Measurements from ENCODE around the gene SETBP1. TPM values are rescaled to one million over a fixed set of nuclear protein-coding genes. Genes with fewer than 3 reads are reported as not detected.

The SETBP1 gene
- total RNA-seq, 1 donor from 2014 or later, result 12.0 TPM

GRCh38 chr18:45046228-45046627, 365.5 kb downstream of the SETBP1 start:
- no peak overlapping the region for H3K9ac ChIP-seq
- H3K27me3 Mint-ChIP-seq (ENCODE audit: insufficient read depth, low read depth), result no peaks in the 10 kb centered on the region
- H3F3A ChIP-seq (ENCODE audit: low read depth), result no peaks in the 10 kb centered on the region
- TF ChIP-seq EZH2 (IDR thresholded peaks at IDR 0.05) (no peak), CTCF (IDR thresholded peaks at IDR 0.05) (no peak), EZH2phosphoT487 (IDR thresholded peaks at IDR 0.05) (no peak)
- no peak overlapping the region for H3K27ac ChIP-seq
- H3K4me1 ChIP-seq, result no peaks in the 10 kb centered on the region
- peaks cover 12% of the 10 kb centered on the region for H3K4me1 Mint-ChIP-seq
- no peak overlapping the region for H3K27ac Mint-ChIP-seq
- H3K4me3 Mint-ChIP-seq, result no peak overlapping the region
- H3K4me2 ChIP-seq, result no peak overlapping the region
- no peaks in the 10 kb centered on the region for H3K36me3 ChIP-seq
- no peaks in the 10 kb centered on the region for H3K9me3 ChIP-seq (ENCODE audit: low read depth)
- H3K79me2 ChIP-seq (ENCODE audit: low read depth), result no peaks in the 10 kb centered on the region
- DNase-seq (ENCODE audit: low spot score), result no peak
- H3K4me3 ChIP-seq, result no peak overlapping the region
- H3K9me3 Mint-ChIP-seq, result peaks cover 2% of the 10 kb centered on the region
- peaks cover 32% of the 10 kb centered on the region for H3K36me3 Mint-ChIP-seq
- no peaks in the 10 kb centered on the region for H3K27me3 ChIP-seq
- H2AFZ ChIP-seq (replicated peaks), result no peak overlapping the region
- H4K20me1 ChIP-seq (ENCODE audit: low read depth), result no peaks in the 10 kb centered on the region

- Histone ChIP-seq H3K4me2 (no peak overlapping the region), H4K20me1 (ENCODE audit: low read depth) (no peaks in the 10 kb centered on the region)
These were observed 366.3 kb downstream of the SETBP1 start for GRCh38 chr18:45046961-45047360.

GRCh38 chr18:45049578-45050319, 369.1 kb downstream of the SETBP1 start:
- no peak for DNase-seq (ENCODE audit: low spot score)
- H3K36me3 Mint-ChIP-seq, result peaks cover 32% of the 10 kb centered on the region
- no peak overlapping the region for H3K27ac Mint-ChIP-seq
- peaks cover 16% of the 10 kb centered on the region for H3K4me1 Mint-ChIP-seq
- H3K9me3 Mint-ChIP-seq, result peaks cover 4% of the 10 kb centered on the region
- Histone ChIP-seq H3K9me3 (ENCODE audit: low read depth) (no peaks in the 10 kb centered on the region), H4K20me1 (ENCODE audit: low read depth) (no peaks in the 10 kb centered on the region), H3K4me2 (no peak overlapping the region), H2AFZ (replicated peaks) (no peak overlapping the region), H3K79me2 (ENCODE audit: low read depth) (no peaks in the 10 kb centered on the region), H3K4me1 (no peaks in the 10 kb centered on the region), H3K36me3 (no peaks in the 10 kb centered on the region), H3K27me3 (no peaks in the 10 kb centered on the region), H3K27ac (no peak overlapping the region), H3K4me3 (no peak overlapping the region), H3F3A (ENCODE audit: low read depth) (no peaks in the 10 kb centered on the region), H3K9ac (no peak overlapping the region)
- no peak overlapping the region for H3K4me3 Mint-ChIP-seq
- no peaks in the 10 kb centered on the region for H3K27me3 Mint-ChIP-seq (ENCODE audit: insufficient read depth, low read depth)
- TF ChIP-seq EZH2phosphoT487 (IDR thresholded peaks at IDR 0.05), result no peak
- TF ChIP-seq CTCF (IDR thresholded peaks at IDR 0.05), result no peak
- no peak for TF ChIP-seq EZH2 (IDR thresholded peaks at IDR 0.05)

More at GRCh38 chr18:45046961-45047360, 366.3 kb downstream of the SETBP1 start:
- Histone ChIP-seq H3K36me3 (no peaks in the 10 kb centered on the region), H3K27me3 (no peaks in the 10 kb centered on the region), H3K4me3 (no peak overlapping the region), H3K9me3 (ENCODE audit: low read depth) (no peaks in the 10 kb centered on the region), H3K9ac (no peak overlapping the region), H2AFZ (replicated peaks) (no peak overlapping the region), H3K27ac (no peak overlapping the region), H3F3A (ENCODE audit: low read depth) (no peaks in the 10 kb centered on the region), H3K4me1 (no peaks in the 10 kb centered on the region), H3K79me2 (ENCODE audit: low read depth) (no peaks in the 10 kb centered on the region)
- Mint-ChIP-seq H3K27ac (no peak overlapping the region), H3K4me1 (peaks cover 12% of the 10 kb centered on the region), H3K27me3 (ENCODE audit: insufficient read depth, low read depth) (no peaks in the 10 kb centered on the region), H3K9me3 (peaks cover 2% of the 10 kb centered on the region), H3K36me3 (peaks cover 31% of the 10 kb centered on the region), H3K4me3 (no peak overlapping the region)
- no peak for DNase-seq (ENCODE audit: low spot score)
- TF ChIP-seq EZH2 (IDR thresholded peaks at IDR 0.05) (no peak), EZH2phosphoT487 (IDR thresholded peaks at IDR 0.05) (no peak), CTCF (IDR thresholded peaks at IDR 0.05) (no peak)

Measured in neural progenitor cell (in vitro differentiated cells).